Activated effector memory CD4-positive, alpha-beta T cell treated with Interleukin-2 at 50 U/mL for 16 hours (primary cell): ENCODE results near the gene FCN2.

Source experiments
- DNase-seq: peaks from one replicate; pipeline ENCODE4 v3.0.0-alpha.2; 2020

Gene FCN2

GRCh38 chr9:134935056-134935640, 54.5 kb downstream of the FCN2 start:
- DNase-seq: no peak

GRCh38 chr9:134935701-134936345, 55.2 kb downstream of the FCN2 start:
- no peak for DNase-seq

GRCh38 chr9:134936346-134937163, 55.9 kb downstream of the FCN2 start:
- no peak for DNase-seq
